Calu3 (cell line): ENCODE measurements around the gene SDC3. TPM values are rescaled to one million over a fixed set of nuclear protein-coding genes. Genes with fewer than 3 reads are reported as not detected.
A peak's percentile ranks its signal among the peaks of the same experiment; 100 is the strongest.

Experiments used
- BruUV-seq: library from RNA; stranded (reverse); fragments of 400-500 nt; replicated peaks from 2 replicates; lab custom pipeline; 2021; lab: Mats Ljungman, UMichigan
- CTCF ChIA-PET: fragments of 300-600 bp; sonication (Branson Sonifier 250); formaldehyde crosslinking; loops from one replicate; lab custom pipeline; 2022; ENCODE audit warnings: antibody characterized with exemption; lab: Charles Lee
- DNase-seq: peaks from one replicate; pipeline ENCODE4 v3.0.0; 2022
- H3K27ac Mint-ChIP-seq: one replicate; pipeline ENCODE4 v1.8.0; 2022; ENCODE audit warnings: mixed read lengths; ENCODE audit not compliant: unreplicated experiment
- H3K27me3 Mint-ChIP-seq: one replicate; pipeline ENCODE4 v1.8.0; 2022; ENCODE audit warnings: mixed read lengths; ENCODE audit not compliant: unreplicated experiment
- H3K36me3 Mint-ChIP-seq: one replicate; pipeline ENCODE4 v1.8.0; 2022; ENCODE audit warnings: mild to moderate bottlenecking, moderate library complexity, mixed read lengths; ENCODE audit not compliant: insufficient read depth, unreplicated experiment
- H3K4me1 Mint-ChIP-seq: one replicate; pipeline ENCODE4 v1.8.0; 2022; ENCODE audit warnings: mild to moderate bottlenecking, low read depth, mixed read lengths; ENCODE audit not compliant: unreplicated experiment
- H3K4me3 Mint-ChIP-seq: one replicate; pipeline ENCODE4 v1.8.0; 2022; ENCODE audit warnings: mild to moderate bottlenecking, low read depth, moderate library complexity, mixed read lengths; ENCODE audit not compliant: unreplicated experiment
- H3K9me3 Mint-ChIP-seq: one replicate; pipeline ENCODE4 v1.8.0; 2022; ENCODE audit warnings: low read depth, mixed read lengths; ENCODE audit not compliant: unreplicated experiment
- CTCF ChIP-seq: fragments of 200-600 bp; IDR thresholded peaks from one replicate; pipeline ENCODE4 v1.8.0; 2022; ENCODE audit warnings: antibody characterized with exemption; ENCODE audit not compliant: unreplicated experiment
- intact Hi-C: fragments of 100-400 bp; cut with micrococcal nuclease; formaldehyde crosslinking; loops from one replicate; pipeline ENCODE4 v1.10.0; 2022; ENCODE audit not compliant: unreplicated experiment
- total RNA-seq: library from RNA; stranded (reverse); gene quantifications from 2 replicates; pipeline ENCODE4 v1.2.3, GENCODE V29; 2022

Gene SDC3
- total RNA-seq, 1 experiment from 2014 or later: 15.0 TPM

DNA sequence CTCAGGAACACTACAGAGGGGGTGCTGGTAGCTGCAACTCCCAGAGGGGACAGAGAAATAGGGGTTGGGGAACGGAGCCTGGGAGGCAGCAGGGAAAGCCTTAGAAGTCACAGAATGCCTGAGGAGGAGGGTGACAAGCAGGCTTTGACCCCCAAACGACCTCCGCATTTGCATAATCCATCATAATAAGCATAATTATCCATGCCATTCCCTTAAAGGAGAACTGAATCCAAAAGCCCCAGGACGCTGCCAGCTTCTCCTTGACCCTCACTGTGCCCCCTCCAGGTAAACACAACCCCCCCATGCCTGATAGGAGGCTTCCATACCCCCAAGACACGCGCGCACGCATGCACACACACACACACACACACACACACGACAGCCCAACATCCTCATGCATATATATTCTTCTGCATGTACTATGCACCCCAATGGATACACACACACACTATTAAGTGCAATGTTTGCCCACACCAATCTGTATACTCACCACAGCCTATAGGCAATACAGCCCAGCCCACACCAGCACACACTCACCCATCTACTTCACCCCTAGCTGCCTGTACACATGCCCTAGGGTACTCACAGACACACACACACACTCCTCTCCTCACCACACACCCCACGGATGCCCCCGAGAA is 27.8 kb downstream of the SDC3 start:
- H3K27me3 Mint-ChIP-seq: no peaks in the 10 kb centered on the region
- intact Hi-C loops: no loop called here
- CTCF ChIA-PET: no interaction called here
- DNase-seq: no peak
- no peak for TF ChIP-seq CTCF
- H3K36me3 Mint-ChIP-seq: no peaks in the 10 kb centered on the region
- no peaks in the 10 kb centered on the region for H3K9me3 Mint-ChIP-seq
- no TSS peak for BruUV-seq
- H3K27ac Mint-ChIP-seq: no peak overlapping the region
- H3K4me1 Mint-ChIP-seq: peaks cover 12% of the 10 kb centered on the region
- no peak overlapping the region for H3K4me3 Mint-ChIP-seq

DNA sequence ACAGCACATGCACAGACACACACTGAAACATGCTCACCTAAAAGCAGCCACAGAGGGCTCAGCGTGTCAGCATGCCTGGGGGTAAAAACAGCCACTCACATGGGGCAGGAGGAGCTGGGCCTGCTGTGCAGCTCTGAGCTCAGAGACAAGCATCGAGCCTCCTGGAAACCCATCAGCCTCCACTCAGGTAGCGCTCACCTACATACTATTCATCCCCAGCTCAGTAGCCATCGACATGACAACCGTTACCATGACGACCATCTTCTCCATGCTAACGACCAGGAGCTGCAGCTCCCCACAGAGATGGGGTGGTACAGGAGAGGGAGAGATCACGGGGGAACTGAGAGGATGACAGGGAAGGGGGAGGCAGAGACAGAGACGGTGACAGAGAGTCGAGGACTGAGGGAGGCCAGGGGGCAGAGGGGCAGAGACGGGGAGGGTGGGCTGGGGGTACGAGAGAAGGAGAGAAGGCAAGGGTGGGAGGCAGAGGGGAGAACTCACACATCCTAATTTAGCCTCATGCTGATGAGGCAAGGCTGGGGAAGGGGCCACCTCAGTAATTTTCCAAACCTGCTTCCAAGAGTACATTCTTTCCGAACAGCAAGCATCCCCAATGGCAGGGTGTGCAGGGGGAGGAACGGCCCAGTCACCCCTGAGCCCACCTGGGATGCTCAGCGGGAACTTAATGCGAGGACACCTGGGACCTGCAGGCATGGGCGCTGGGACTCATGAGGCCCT is 28.4 kb downstream of the SDC3 start:
- Mint-ChIP-seq H3K36me3 (no peaks in the 10 kb centered on the region), H3K4me3 (no peak overlapping the region), H3K27me3 (no peaks in the 10 kb centered on the region), H3K27ac (peak overlapping the region; percentile 24), H3K4me1 (peaks cover 12% of the 10 kb centered on the region), H3K9me3 (no peaks in the 10 kb centered on the region)
- no peak for TF ChIP-seq CTCF
- no TSS peak for BruUV-seq
- intact Hi-C loops: no loop called here
- CTCF ChIA-PET: interaction anchor here (0.9 kb wide), 2 partner anchors 12 to 30 kb away, joined by 3 read pairs; no protein-coding TSS in a partner anchor
- DNase-seq: no peak

DNA sequence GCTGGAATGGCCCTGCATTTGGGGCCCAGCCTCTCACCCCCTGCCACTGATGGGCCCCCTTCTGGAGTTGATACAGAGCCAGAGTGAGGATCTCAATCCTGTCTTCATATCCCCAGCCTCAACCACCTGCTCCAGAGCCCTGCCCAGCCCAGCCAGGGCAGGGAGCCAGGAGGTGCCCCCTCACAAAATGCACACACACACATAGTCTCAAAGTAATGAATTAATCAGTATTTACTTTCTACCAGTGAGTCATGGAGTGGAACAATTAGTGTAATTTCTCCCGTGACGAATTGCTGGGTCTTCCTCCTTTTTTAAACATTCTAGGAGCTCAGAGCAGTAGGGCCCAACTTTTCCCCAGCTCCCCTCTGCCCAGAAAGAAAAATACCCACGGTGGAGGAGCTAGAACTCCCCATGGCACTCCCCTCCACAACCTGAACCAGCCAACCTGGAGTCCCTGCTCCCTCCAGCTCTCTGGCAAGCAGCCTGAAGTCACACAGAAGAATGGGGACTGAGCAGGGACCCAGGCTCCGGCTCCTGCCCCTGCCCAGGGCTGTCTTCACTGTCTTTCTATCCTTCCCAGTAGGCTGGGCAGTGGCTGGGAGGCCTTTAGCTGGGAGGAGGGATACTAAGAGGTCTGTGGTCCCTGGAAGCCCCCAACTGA is 29.3 kb downstream of the SDC3 start:
- no peaks in the 10 kb centered on the region for H3K27me3 Mint-ChIP-seq
- H3K4me1 Mint-ChIP-seq: peaks cover 12% of the 10 kb centered on the region
- H3K27ac Mint-ChIP-seq: peak overlapping the region; percentile 24
- no TSS peak for BruUV-seq
- H3K36me3 Mint-ChIP-seq: no peaks in the 10 kb centered on the region
- DNase-seq: no peak
- intact Hi-C loops: no loop called here
- CTCF ChIA-PET: interaction anchor here (0.9 kb wide), 2 partner anchors 13 to 30 kb away, joined by 3 read pairs; no protein-coding TSS in a partner anchor
- TF ChIP-seq CTCF: no peak
- no peak overlapping the region for H3K4me3 Mint-ChIP-seq
- H3K9me3 Mint-ChIP-seq: no peaks in the 10 kb centered on the region

- BruUV-seq: no TSS peak
- H3K27ac Mint-ChIP-seq: no peak overlapping the region
Measured at GRCh38 chr1:30878559-30878958, 30.0 kb downstream of the SDC3 start.

More at GRCh38 chr1:30878559-30878958, 30.0 kb downstream of the SDC3 start:
- no peaks in the 10 kb centered on the region for H3K27me3 Mint-ChIP-seq
- CTCF ChIA-PET: no interaction called here
- DNase-seq: no peak
- H3K4me1 Mint-ChIP-seq: peaks cover 12% of the 10 kb centered on the region
- no peak for TF ChIP-seq CTCF
- no peaks in the 10 kb centered on the region for H3K9me3 Mint-ChIP-seq
- H3K4me3 Mint-ChIP-seq: no peak overlapping the region
- no peaks in the 10 kb centered on the region for H3K36me3 Mint-ChIP-seq
- intact Hi-C loops: no loop called here
